C4-2B (cell line): ENCODE results near the gene PSMD9.

Experiments
- H3K27ac ChIP-seq: fragments of 450-650 bp; 2 replicates; pipeline ENCODE4 v1.5.1; 2017
- ZFX ChIP-seq: fragments of 450-650 bp; IDR thresholded peaks from 2 replicates; pipeline ENCODE4 v1.6.1; 2017
- TF ChIP-seq, protein P1 (sequence below): fragments of 450-650 bp; conservative IDR thresholded peaks from 2 replicates; pipeline ENCODE4 v1.5.1; 2017; ENCODE audit warnings: mild to moderate bottlenecking

The PSMD9 gene

DNA sequence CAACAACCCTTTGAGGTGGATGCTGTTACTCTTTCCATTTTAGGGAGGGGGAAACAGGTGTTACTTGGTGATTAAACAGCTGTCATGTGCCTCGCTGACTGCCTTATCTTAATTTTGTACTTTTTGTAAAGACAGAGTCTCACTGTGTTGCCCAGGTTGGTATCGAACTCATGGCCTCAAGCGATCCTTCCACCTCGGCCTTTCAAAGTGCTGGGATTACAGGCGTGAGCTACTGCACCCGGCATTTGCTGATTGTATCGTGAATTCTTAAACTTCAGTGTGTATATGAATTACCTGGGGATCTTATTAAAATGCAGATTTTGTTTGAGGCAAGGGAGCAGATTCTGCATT lies 659 bp downstream of the PSMD9 start:
- peak overlapping the region; percentile 89 for H3K27ac ChIP-seq
- TF ChIP-seq, protein P1, sequence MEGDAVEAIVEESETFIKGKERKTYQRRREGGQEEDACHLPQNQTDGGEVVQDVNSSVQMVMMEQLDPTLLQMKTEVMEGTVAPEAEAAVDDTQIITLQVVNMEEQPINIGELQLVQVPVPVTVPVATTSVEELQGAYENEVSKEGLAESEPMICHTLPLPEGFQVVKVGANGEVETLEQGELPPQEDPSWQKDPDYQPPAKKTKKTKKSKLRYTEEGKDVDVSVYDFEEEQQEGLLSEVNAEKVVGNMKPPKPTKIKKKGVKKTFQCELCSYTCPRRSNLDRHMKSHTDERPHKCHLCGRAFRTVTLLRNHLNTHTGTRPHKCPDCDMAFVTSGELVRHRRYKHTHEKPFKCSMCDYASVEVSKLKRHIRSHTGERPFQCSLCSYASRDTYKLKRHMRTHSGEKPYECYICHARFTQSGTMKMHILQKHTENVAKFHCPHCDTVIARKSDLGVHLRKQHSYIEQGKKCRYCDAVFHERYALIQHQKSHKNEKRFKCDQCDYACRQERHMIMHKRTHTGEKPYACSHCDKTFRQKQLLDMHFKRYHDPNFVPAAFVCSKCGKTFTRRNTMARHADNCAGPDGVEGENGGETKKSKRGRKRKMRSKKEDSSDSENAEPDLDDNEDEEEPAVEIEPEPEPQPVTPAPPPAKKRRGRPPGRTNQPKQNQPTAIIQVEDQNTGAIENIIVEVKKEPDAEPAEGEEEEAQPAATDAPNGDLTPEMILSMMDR = peak; percentile 10; the same call in 1 of the 2 replicates
- no peak for TF ChIP-seq ZFX

DNA sequence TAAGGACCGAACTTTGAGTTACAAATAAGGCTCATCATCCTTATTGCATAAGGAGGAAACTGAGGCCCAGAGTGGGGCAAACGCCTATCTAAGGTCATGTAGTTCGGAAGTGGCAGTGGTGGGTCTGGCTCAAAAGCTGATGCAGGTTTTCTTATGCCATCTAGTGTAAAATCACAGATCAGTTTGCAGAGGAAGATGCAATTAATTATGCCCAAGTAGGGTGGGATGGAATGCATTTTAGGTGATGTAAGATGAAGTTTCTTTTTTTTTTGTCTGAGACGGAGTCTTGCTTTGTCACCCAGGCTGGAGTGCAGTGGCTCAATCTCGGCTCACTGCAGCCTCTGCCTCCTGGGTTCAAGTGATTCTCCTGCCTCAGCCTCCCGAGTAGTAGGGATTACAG lies 1.1 kb downstream of the PSMD9 start:
- H3K27ac ChIP-seq = peak overlapping the region; percentile 89

DNA sequence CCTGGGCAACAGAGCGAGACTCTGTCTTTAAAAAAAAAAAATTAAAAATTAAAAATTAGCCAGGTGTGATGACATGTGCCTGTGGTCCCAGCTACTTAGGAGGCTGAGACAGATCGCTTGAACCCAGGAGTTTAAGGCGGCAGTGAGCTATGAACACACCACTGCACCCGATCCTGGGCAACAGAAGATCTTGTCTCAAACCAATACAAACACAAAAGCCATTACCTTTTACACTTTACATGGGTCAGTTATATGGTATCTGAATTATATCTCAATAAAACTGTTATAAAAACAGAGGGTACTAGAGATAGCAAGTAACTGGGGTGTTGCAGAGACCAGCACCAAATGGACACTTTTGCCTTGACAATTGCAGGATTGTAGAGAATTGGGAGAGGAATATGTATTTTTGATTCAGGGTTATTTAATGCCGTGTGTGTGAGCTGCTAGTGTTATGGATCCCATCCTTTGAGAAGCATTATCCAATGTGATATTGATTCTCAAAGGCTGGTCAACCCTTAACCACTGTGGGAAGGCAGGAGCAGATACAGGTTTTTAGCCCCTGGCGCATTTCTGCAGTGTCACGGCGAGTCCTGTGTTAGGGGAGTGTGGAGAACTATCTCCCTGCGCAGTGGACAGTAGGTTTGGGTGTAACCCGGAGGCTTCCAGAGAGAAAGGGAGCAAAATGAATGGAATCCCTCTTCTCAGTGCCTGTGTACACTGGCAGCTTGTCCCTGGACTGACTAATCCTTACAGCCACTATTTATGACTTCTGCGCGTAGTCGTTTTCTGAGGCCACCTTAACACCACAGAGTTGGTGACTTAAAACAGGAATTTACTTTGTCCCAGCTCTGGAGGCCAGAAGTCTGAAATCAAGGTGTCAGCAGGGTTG lies 4.3 kb downstream of the PSMD9 start:
- no peak overlapping the region for H3K27ac ChIP-seq
- no peak for TF ChIP-seq ZFX
- TF ChIP-seq, protein P1 = no peak

DNA sequence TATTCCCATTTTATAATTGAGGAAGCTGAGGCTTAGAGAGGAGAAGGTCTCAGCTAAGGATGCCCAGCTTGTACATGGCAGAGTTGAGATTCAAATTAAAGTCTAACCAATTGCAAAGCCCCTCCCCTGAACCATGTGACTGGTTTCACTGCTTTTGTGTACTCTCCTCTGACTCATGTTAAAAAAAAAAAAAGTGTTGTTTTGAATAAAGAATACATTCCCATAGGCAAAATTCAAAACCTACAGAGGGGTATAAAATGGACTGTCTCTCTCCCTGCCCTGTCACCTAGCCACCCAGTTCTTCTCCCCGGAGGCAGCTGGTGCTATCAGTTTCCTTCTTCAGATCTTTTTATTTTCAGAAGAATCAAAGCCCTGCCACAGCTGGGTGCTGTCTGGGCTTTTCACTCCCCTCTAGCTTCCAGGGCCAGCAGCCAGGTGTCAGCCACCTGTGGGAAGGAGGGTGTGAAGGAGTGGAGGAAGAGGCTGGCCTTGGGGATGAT lies 5.4 kb downstream of the PSMD9 start:
- peak overlapping the region; percentile 28 for H3K27ac ChIP-seq
- TF ChIP-seq, protein P1 = no peak

DNA sequence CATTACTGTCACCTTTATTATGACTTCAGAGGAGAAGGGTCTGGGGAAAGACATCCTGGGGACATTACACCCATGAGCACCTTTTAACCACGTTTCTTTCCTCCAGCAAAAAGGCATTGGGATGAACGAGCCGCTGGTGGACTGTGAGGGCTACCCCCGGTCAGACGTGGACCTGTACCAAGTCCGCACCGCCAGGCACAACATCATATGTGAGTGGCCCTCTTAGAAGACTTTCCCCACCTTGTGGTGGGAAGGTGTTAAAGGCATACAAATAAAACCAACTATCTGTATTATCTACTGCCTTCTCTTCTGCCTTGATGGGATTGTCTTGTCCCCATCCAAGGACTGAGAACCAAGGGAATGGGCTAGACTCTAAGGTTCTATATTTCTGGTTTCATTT lies 6.0 kb downstream of the PSMD9 start:
- H3K27ac ChIP-seq = peak overlapping the region; percentile 28; the same call in 1 of the 2 replicates
- TF ChIP-seq, protein P1 = no peak; the same call in 1 of the 2 replicates
- TF ChIP-seq ZFX = no peak

DNA sequence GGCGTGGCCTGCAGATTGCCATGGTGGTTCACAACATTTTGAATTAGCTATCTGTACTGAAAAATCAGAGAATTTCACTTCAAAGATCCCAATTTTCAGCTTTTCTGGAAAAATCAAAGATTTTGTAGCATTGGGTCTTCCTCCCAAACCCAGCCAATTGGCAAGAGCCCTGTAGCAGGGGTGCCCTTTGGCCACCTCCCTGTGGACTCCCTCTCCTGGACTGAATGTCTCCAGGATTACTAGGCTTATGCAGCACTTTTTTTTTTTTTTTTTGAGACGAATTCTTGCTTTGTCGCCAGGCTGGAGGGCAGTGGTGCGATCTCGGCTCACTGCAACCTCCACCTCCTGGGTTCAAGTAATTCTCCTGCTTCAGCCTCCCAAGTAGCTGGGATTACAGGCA lies 9.7 kb downstream of the PSMD9 start:
- TF ChIP-seq, protein P1 = no peak
- TF ChIP-seq ZFX = no peak
- no peak overlapping the region for H3K27ac ChIP-seq

DNA sequence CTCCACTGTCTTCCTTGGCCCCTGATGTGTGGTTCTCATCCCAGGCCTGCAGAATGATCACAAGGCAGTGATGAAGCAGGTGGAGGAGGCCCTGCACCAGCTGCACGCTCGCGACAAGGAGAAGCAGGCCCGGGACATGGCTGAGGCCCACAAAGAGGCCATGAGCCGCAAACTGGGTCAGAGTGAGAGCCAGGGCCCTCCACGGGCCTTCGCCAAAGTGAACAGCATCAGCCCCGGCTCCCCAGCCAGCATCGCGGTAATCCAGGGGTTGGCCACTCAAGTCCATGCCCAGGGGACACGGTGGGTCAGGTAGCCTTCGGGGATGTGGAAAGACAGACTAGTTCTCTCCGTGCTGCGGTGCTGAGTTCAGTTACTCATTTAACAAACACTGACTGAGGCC lies 11.0 kb downstream of the PSMD9 start:
- TF ChIP-seq, protein P1 = no peak
- no peak for TF ChIP-seq ZFX
- H3K27ac ChIP-seq = no peak overlapping the region

DNA sequence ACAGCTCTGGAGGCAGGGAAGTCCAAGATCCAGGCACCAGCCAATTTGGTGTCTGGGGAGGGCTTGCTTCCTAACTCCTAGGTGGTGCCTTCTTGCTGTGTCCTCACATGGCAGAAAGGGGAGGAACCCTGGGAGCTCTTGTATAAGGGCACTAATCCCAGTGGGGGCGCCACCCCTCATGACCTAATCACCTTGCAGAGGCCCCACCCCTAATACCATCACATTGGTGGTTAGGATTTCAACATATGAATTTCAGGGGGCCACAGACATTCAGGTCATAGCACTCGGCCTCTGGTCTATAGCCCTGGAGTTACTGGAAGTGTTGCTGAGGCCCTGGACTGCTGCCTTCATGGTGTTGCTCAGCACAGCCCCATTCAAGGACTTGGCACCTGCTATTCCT lies 14.6 kb downstream of the PSMD9 start:
- TF ChIP-seq, protein P1 = no peak
- TF ChIP-seq ZFX = no peak
- no peak overlapping the region for H3K27ac ChIP-seq
